Glutamatergic neuron (in vitro differentiated cells): ENCODE measurements around the gene TARBP2. TPM values are rescaled to one million over a fixed set of nuclear protein-coding genes. Genes with fewer than 3 reads are reported as not detected.

ENCODE experiments used
- DNase-seq: peaks from one replicate; pipeline ENCODE4 v3.0.0; 2022
- H3K27ac Mint-ChIP-seq: one replicate; pipeline ENCODE4 v1.8.0; 2020; ENCODE audit warnings: mild to moderate bottlenecking, mixed read lengths, inconsistent platforms; ENCODE audit not compliant: unreplicated experiment
- H3K27me3 Mint-ChIP-seq: one replicate; pipeline ENCODE4 v1.8.0; 2020; ENCODE audit warnings: mild to moderate bottlenecking, moderate library complexity, mixed read lengths, inconsistent platforms; ENCODE audit not compliant: unreplicated experiment
- H3K36me3 Mint-ChIP-seq: one replicate; pipeline ENCODE4 v1.8.0; 2020; ENCODE audit warnings: mild to moderate bottlenecking, mixed read lengths, inconsistent platforms; ENCODE audit not compliant: unreplicated experiment
- H3K4me1 Mint-ChIP-seq: one replicate; pipeline ENCODE4 v1.8.0; 2020; ENCODE audit warnings: mild to moderate bottlenecking, low read depth, mixed read lengths, inconsistent platforms; ENCODE audit not compliant: unreplicated experiment
- H3K4me3 Mint-ChIP-seq: one replicate; pipeline ENCODE4 v1.8.0; 2020; ENCODE audit warnings: mild to moderate bottlenecking, mixed read lengths, inconsistent platforms; ENCODE audit not compliant: unreplicated experiment
- H3K9me3 Mint-ChIP-seq: one replicate; pipeline ENCODE4 v1.8.0; 2020; ENCODE audit warnings: mild to moderate bottlenecking, moderate library complexity, mixed read lengths, inconsistent platforms; ENCODE audit not compliant: unreplicated experiment
- CTCF ChIP-seq: fragments of 200-600 bp; sonication (generic); IDR thresholded peaks from one replicate; pipeline ENCODE4 v1.5.0; 2021; ENCODE audit not compliant: partially characterized antibody, unreplicated experiment
- total RNA-seq: library from RNA; stranded (reverse); fragmentation: NEBNext Ultra II Directional; extraction: Animal tissue kit (Norgen Biotek cat#: 25700); gene quantifications from one replicate; pipeline ENCODE4 v1.2.1, GENCODE V29; 2021; ENCODE audit not compliant: unreplicated experiment

The TARBP2 gene
- total RNA-seq, 1 donor from 2014 or later, result 49.0 TPM

- H3K4me1 Mint-ChIP-seq, result peaks cover 12% of the 10 kb centered on the region
- DNase-seq, result no peak
- no peak overlapping the region for H3K4me3 Mint-ChIP-seq
- H3K27ac Mint-ChIP-seq, result peak overlapping the region; percentile 64
- TF ChIP-seq CTCF, result no peak
- H3K27me3 Mint-ChIP-seq, result peaks cover 11% of the 10 kb centered on the region
- no peaks in the 10 kb centered on the region for H3K36me3 Mint-ChIP-seq
- H3K9me3 Mint-ChIP-seq, result peaks cover under 1% of the 10 kb centered on the region
Observed at GRCh38 chr12:53505086-53505485, 4.0 kb downstream of the TARBP2 start.

GRCh38 chr12:53505555-53506449 is 4.7 kb downstream of the TARBP2 start:
- H3K27ac Mint-ChIP-seq, result peak overlapping the region; percentile 64
- H3K4me3 Mint-ChIP-seq, result no peak overlapping the region
- peaks cover 3% of the 10 kb centered on the region for H3K9me3 Mint-ChIP-seq
- H3K4me1 Mint-ChIP-seq, result peaks cover 12% of the 10 kb centered on the region
- DNase-seq, result no peak
- no peak for TF ChIP-seq CTCF
- H3K27me3 Mint-ChIP-seq, result peaks cover 7% of the 10 kb centered on the region
- no peaks in the 10 kb centered on the region for H3K36me3 Mint-ChIP-seq

GRCh38 chr12:53506450-53506785 is 5.3 kb downstream of the TARBP2 start:
- no peak for TF ChIP-seq CTCF
- H3K4me3 Mint-ChIP-seq, result no peak overlapping the region
- no peaks in the 10 kb centered on the region for H3K36me3 Mint-ChIP-seq
- DNase-seq, result no peak
- H3K27ac Mint-ChIP-seq, result no peak overlapping the region
- peaks cover 12% of the 10 kb centered on the region for H3K4me1 Mint-ChIP-seq
- peaks cover 6% of the 10 kb centered on the region for H3K27me3 Mint-ChIP-seq
- peaks cover 3% of the 10 kb centered on the region for H3K9me3 Mint-ChIP-seq

- Mint-ChIP-seq H3K27ac (peak within 1 kb of the TSS; percentile 59), H3K4me1 (peaks cover 10% of the 10 kb centered on the region), H3K9me3 (peaks cover 3% of the 10 kb centered on the region), H3K4me3 (peak within 1 kb of the TSS; percentile 55), H3K36me3 (no peaks in the 10 kb centered on the region), H3K27me3 (peaks cover 2% of the 10 kb centered on the region)
- TF ChIP-seq CTCF, result no peak
- no peak for DNase-seq
Observed at GRCh38 chr12:53506881-53507602, 6.0 kb downstream of the TARBP2 start, which contains the start of gene NPFF. TSS of gene NPFF (minus strand) at chr12:53507484. CDS start at chr12:53507474, 10 bp downstream.

- no peaks in the 10 kb centered on the region for H3K36me3 Mint-ChIP-seq
- H3K27ac Mint-ChIP-seq, result no peak overlapping the region
- H3K9me3 Mint-ChIP-seq, result peaks cover 3% of the 10 kb centered on the region
- DNase-seq, result no peak
- peaks cover 2% of the 10 kb centered on the region for H3K27me3 Mint-ChIP-seq
- TF ChIP-seq CTCF, result no peak
- peak overlapping the region; percentile 55 for H3K4me3 Mint-ChIP-seq
- H3K4me1 Mint-ChIP-seq, result peaks cover 9% of the 10 kb centered on the region
Observed at GRCh38 chr12:53507603-53507885, 6.5 kb downstream of the TARBP2 start.
